Sigmoid colon (tissue), 7 donors: ENCODE results near the gene FBXO34. TPM values are rescaled to one million over a fixed set of nuclear protein-coding genes. Genes with fewer than 3 reads are reported as not detected.

ENCODE experiments used
- DNase-seq: peaks from one replicate; pipeline ENCODE4 v3.0.0-alpha.2; 2019
- H3K27ac ChIP-seq, 4 donors: fragments of 200-600 bp; sonication (generic); one replicate each; pipeline ENCODE4 v1.5.1; 2016 to 2019; ENCODE audit warnings: mild to moderate bottlenecking in 1 of 4
- H3K27me3 ChIP-seq, 3 donors: fragments of 200-600 bp; sonication (generic); one replicate each; pipeline ENCODE4 v1.5.1; 2019; ENCODE audit warnings: mild to moderate bottlenecking in 1 of 3
- H3K36me3 ChIP-seq, 4 donors: fragments of 200-600 bp; sonication (generic); one replicate each; pipeline ENCODE4 v1.5.1; 2016 to 2019
- H3K4me1 ChIP-seq, 4 donors: fragments of 200-600 bp; sonication (generic); one replicate each; pipeline ENCODE4 v1.5.1; 2017 to 2019
- H3K4me3 ChIP-seq, 4 donors: fragments of 200-600 bp; sonication (generic); one replicate each; pipeline ENCODE4 v1.5.1; 2017 to 2019; ENCODE audit warnings: mild to moderate bottlenecking in 2 of 4, moderate library complexity in 1 of 4
- H3K9me3 ChIP-seq, 4 donors: fragments of 200-600 bp in 3 of 4; sonication (generic) in 3 of 4; one replicate each; pipeline versions ENCODE4 v1.5.1 to v1.6.1; 2013 to 2019
- EP300 ChIP-seq, 4 donors: sonication (generic); formaldehyde crosslinking; IDR thresholded peaks; one replicate each; pipeline ENCODE4 v1.6.1; 2017; ENCODE audit warnings: antibody characterized with exemption in 4 of 4
- POLR2A ChIP-seq, 2 donors: fragments of 450-650 bp; IDR thresholded peaks; one replicate each; pipeline ENCODE4 v1.6.1; 2016; ENCODE audit warnings: antibody characterized with exemption in 2 of 2, mild to moderate bottlenecking in 2 of 2, moderate library complexity in 2 of 2
- POLR2AphosphoS5 ChIP-seq, 4 donors: sonication (generic); formaldehyde crosslinking; IDR thresholded peaks; one replicate each; pipeline ENCODE4 v1.6.1; 2017; ENCODE audit warnings: antibody characterized with exemption in 4 of 4
- WGBS, 2 donors: extraction: QIAGEN DNeasy Blood & Tissue Kit; methylation state at CpG; one replicate each; pipeline ENCODE4 v1.1.7; 2013; 5-methylcytosine and 5-hydroxymethylcytosine counted together
- intact Hi-C: fragments of 100-400 bp; cut with DNase I; formaldehyde crosslinking; loops from one replicate; pipeline ENCODE4 v1.15.1; 2023
- polyA plus RNA-seq, 3 donors: library from polyadenylated mRNA; stranded (reverse); fragments of 200-250 nt; gene quantifications; one replicate each; pipeline ENCODE4 v1.2.3, GENCODE V29; 2013
- total RNA-seq, 4 donors: library from RNA; depleted of rRNA; stranded (reverse); fragments of >200 nt; gene quantifications; one replicate each; pipeline ENCODE4 v1.1.0, GENCODE V29; 2016
- TF ChIP-seq, protein P1 (sequence below), 4 experiments: fragments of 450-650 bp in 3 of 4; fragments of 200-600 bp in 1 of 4; IDR thresholded peaks; one replicate each; pipeline ENCODE4 v1.5.1; 2016 to 2019; ENCODE audit warnings: antibody characterized with exemption in 4 of 4, mild to moderate bottlenecking in 3 of 4, moderate library complexity in 2 of 4
- donor health status: healthy with polysubstance abuse.
- donor health status: Bipolar disorder and iron deficiency.
- donor health status: healthy.

FBXO34 gene
- total and polyA plus RNA-seq, 7 donors: 15.3 to 36.0 (median 18.6) TPM

DNA sequence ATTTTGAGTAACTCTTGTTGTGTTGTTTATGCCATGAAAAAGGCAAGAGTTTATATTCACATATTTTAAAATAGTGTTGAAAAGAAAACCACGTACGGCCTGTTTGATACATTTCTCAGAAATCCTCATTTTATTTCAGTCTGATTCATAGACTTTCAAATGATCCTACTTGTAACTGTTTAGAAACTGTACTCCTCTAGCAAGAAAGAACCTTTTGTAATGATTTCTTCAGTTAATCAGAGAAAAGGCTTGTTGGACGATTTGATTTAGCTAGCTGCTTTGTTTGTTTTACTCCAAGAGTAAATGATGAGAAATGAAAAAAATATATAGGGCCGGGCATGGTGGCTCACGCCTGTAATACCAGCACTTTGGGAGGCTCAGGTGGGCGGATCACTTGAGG, 17.2 kb downstream of the FBXO34 start:
- DNase-seq: no peak
- Histone ChIP-seq H3K27ac (no peak overlapping the region), H3K9me3 (no peaks in the 10 kb centered on the region), H3K27me3 (no peaks in the 10 kb centered on the region), H3K4me3 (no peak overlapping the region), H3K4me1 (peaks cover 0 to 18% (median 14%) of the 10 kb centered on the region in 4 donors), H3K36me3 (no peaks in the 10 kb centered on the region)
- TF ChIP-seq, protein P1, sequence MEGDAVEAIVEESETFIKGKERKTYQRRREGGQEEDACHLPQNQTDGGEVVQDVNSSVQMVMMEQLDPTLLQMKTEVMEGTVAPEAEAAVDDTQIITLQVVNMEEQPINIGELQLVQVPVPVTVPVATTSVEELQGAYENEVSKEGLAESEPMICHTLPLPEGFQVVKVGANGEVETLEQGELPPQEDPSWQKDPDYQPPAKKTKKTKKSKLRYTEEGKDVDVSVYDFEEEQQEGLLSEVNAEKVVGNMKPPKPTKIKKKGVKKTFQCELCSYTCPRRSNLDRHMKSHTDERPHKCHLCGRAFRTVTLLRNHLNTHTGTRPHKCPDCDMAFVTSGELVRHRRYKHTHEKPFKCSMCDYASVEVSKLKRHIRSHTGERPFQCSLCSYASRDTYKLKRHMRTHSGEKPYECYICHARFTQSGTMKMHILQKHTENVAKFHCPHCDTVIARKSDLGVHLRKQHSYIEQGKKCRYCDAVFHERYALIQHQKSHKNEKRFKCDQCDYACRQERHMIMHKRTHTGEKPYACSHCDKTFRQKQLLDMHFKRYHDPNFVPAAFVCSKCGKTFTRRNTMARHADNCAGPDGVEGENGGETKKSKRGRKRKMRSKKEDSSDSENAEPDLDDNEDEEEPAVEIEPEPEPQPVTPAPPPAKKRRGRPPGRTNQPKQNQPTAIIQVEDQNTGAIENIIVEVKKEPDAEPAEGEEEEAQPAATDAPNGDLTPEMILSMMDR (IDR thresholded peaks at IDR 0.05): no peak
- TF ChIP-seq POLR2A (IDR thresholded peaks at IDR 0.05) (no peak), POLR2AphosphoS5 (IDR thresholded peaks at IDR 0.05) (no peak), EP300 (IDR thresholded peaks at IDR 0.05) (no peak)
- 67 to 87% methylated on average over 6 of the region's 6 CpGs for WGBS, 2 donors
- intact Hi-C loops: no loop called here

DNA sequence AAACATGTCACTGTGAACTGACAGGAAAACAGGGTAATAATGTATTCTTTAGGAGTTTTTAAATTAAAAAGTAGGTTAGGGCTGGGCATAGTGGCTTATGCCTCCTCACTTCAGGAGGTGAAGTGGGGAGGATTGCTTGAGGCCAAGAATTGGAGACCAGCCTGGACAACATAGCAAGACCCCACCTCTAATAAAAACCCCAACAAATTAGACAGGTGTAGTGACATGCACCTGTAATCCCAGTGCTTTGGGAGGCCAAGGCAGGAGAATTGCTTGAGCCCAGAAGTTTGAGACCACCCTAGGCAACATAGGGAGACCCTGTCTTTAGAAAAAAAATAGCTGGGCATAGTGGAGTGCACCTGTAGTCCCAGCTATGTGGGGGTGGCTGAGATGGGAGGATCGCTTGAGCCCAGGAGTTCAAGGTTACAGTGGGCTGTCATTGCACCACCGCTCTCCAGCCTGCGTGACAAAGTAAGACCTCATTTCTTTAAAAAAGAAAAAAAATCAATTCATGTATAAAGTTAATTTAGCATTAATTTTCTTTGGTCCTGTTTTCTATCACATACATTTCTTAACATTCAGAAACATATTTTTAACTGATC, 20.4 kb downstream of the FBXO34 start:
- no peaks in the 10 kb centered on the region for H3K27me3 ChIP-seq
- peaks cover 0 to 6% (median 0%) of the 10 kb centered on the region in 4 donors for H3K4me1 ChIP-seq
- no peak overlapping the region for H3K4me3 ChIP-seq
- no peak for TF ChIP-seq EP300 (IDR thresholded peaks at IDR 0.05)
- no peak for TF ChIP-seq POLR2AphosphoS5 (IDR thresholded peaks at IDR 0.05)
- TF ChIP-seq, protein P1 (IDR thresholded peaks at IDR 0.05): no peak
- TF ChIP-seq POLR2A (IDR thresholded peaks at IDR 0.05): no peak
- H3K27ac ChIP-seq: no peak overlapping the region
- H3K36me3 ChIP-seq: no peaks in the 10 kb centered on the region
- no peak for DNase-seq
- 96 to 100% methylated on average over 3 of the region's 3 CpGs for WGBS, 2 donors
- no peaks in the 10 kb centered on the region for H3K9me3 ChIP-seq
- intact Hi-C loops: no loop called here

DNA sequence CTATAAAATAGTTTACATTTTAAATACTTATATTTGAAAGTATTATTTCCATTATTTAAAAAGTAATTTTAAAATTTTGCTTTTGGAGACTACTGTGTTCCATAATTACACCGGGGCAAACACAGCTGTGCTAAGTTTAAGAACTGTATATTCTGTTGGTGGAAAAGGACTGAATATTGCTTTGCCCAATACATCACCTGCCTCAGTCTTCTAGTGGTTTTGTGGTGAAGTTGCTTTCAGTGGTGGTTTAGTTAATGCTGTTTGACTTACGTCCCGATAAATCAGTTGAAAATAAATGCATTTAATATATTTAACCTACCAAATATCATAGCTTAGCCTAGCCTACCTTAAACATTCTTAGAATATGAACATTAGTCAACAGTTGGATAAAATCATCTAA, 23.4 kb downstream of the FBXO34 start:
- no peaks in the 10 kb centered on the region for H3K36me3 ChIP-seq
- H3K27ac ChIP-seq: no peak overlapping the region
- WGBS, 2 donors: 60 to 79% methylated on average over 3 of the region's 3 CpGs
- H3K4me3 ChIP-seq: no peak overlapping the region
- TF ChIP-seq, protein P1 (IDR thresholded peaks at IDR 0.05): no peak
- TF ChIP-seq POLR2A (IDR thresholded peaks at IDR 0.05): no peak
- TF ChIP-seq EP300 (IDR thresholded peaks at IDR 0.05): no peak
- TF ChIP-seq POLR2AphosphoS5 (IDR thresholded peaks at IDR 0.05): no peak
- no peaks in the 10 kb centered on the region for H3K27me3 ChIP-seq
- no peak for DNase-seq
- no peaks in the 10 kb centered on the region for H3K4me1 ChIP-seq
- intact Hi-C loops: no loop called here
- H3K9me3 ChIP-seq: no peaks in the 10 kb centered on the region

DNA sequence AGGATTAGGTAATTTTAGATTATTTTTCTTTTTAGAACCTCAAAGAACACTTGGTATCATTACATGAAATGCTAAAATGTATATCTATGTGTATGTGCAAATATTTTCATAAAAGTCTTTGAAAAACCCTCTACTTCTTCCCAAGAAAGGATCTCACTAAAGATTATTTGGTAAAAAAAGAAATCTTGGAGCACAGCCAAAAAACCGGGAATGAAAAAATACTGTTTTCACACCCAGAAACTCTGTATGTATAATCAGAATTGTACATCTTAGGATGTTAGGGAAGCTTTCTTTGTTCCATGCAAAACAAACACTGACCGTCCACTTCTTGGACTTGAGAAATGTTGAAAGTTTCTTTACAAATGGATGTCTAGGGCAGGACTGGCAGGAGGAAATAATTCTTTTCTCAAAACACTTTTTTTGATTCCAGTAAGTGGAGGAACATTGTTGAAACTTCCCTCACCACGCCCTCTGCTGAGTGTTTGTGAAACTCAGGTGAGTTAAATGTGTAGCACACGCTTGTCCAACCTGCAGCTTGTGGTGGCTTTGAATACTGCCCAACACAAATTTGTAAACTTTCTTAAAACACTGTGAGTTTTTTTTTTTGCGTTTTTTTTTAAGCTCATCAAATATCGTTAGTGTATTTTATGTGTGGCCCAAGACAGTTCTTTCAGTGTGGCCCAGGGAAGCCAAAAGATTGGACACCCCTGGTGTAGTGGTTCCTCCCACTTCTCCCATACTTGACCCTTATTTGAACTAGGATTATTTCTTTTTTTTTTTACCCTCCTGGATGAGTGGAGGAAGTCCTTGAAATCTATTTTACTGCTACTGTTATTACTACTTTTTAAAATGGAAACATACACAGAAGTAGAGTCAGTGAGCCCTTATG, 26.6 kb downstream of the FBXO34 start:
- no peaks in the 10 kb centered on the region for H3K27me3 ChIP-seq
- peaks cover 0 to 21% (median 18%) of the 10 kb centered on the region in 4 donors for H3K4me1 ChIP-seq
- no peak for DNase-seq
- WGBS, 2 donors: 12 to 43% methylated on average over 6 of the region's 6 CpGs
- TF ChIP-seq, protein P1 (IDR thresholded peaks at IDR 0.05): peak in 1 of 4 experiments; percentile 26
- TF ChIP-seq POLR2A (IDR thresholded peaks at IDR 0.05): no peak
- no peak overlapping the region for H3K27ac ChIP-seq
- intact Hi-C loops: no loop called here
- no peak overlapping the region for H3K4me3 ChIP-seq
- H3K36me3 ChIP-seq: no peaks in the 10 kb centered on the region
- H3K9me3 ChIP-seq: no peaks in the 10 kb centered on the region
